Mesodermal cell (in vitro differentiated cells): ENCODE measurements around the gene NUP133.
"Not testable (repeated sequence)": the region's sequence is repeated elsewhere in the genome, so short reads cannot be mapped to it uniquely, and the experiment has no call there.

Experiments
- H3K27ac ChIP-seq: 2 replicates; pipeline ENCODE4 v1.7.0; 2013; ENCODE audit warnings: mild to moderate bottlenecking, low read depth, low read length, moderate library complexity; ENCODE audit not compliant: severe bottlenecking
- H3K36me3 ChIP-seq: 2 replicates; pipeline ENCODE4 v1.7.1; 2013; ENCODE audit warnings: mild to moderate bottlenecking, low read length, moderate library complexity; ENCODE audit not compliant: control insufficient read depth, insufficient read depth
- H3K4me1 ChIP-seq: one replicate; pipeline ENCODE4 v1.7.1; 2013; ENCODE audit warnings: mild to moderate bottlenecking, low read length; ENCODE audit not compliant: insufficient read depth, control insufficient read depth, poor library complexity, severe bottlenecking
- H3K4me3 ChIP-seq: 2 replicates; pipeline ENCODE4 v1.7.0; 2013; ENCODE audit warnings: low read length, control low read depth, mild to moderate bottlenecking; ENCODE audit not compliant: insufficient read depth, poor library complexity, severe bottlenecking; ENCODE audit errors: extremely low read depth
- H3K9me3 ChIP-seq: 2 replicates; pipeline ENCODE4 v1.7.1; 2013; ENCODE audit warnings: mild to moderate bottlenecking, low read length, moderate library complexity; ENCODE audit not compliant: control insufficient read depth
- WGBS, 2 experiments: methylation state at CpG; one replicate each; pipeline ENCODE4 v1.1.5; 2013; ENCODE audit warnings: missing lambda C conversion rate in 2 of 2; ENCODE audit not compliant: insufficient coverage in 2 of 2; 5-methylcytosine and 5-hydroxymethylcytosine counted together

NUP133 gene

GRCh38 chr1:229406798-229407197, 101.3 kb downstream of the NUP133 start:
- H3K4me1 ChIP-seq: peaks cover 45% of the 10 kb centered on the region
- no peaks in the 10 kb centered on the region for H3K36me3 ChIP-seq
- peak overlapping the region; percentile 3 for H3K4me3 ChIP-seq
- no peak overlapping the region for H3K27ac ChIP-seq
- H3K9me3 ChIP-seq: no peaks in the 10 kb centered on the region
- WGBS, 2 experiments: 2 to 5% methylated on average over 6 to 10 of the region's 10 CpGs

GRCh38 chr1:229403573-229403972, 104.6 kb downstream of the NUP133 start:
- 87 to 91% methylated on average over 3 to 4 of the region's 8 CpGs for WGBS, 2 experiments
- no peak overlapping the region for H3K27ac ChIP-seq
- H3K4me3 ChIP-seq: no peak overlapping the region
- peaks cover 14% of the 10 kb centered on the region for H3K4me1 ChIP-seq
- H3K9me3 ChIP-seq: no peaks in the 10 kb centered on the region
- H3K36me3 ChIP-seq: no peaks in the 10 kb centered on the region

- 71 to 79% methylated on average over 6 of the region's 6 CpGs for whole genome bisulfite sequencing, 2 experiments
- H3K4me1 ChIP-seq: peaks cover 14% of the 10 kb centered on the region
- H3K36me3 ChIP-seq: no peaks in the 10 kb centered on the region
- no peaks in the 10 kb centered on the region for H3K9me3 ChIP-seq
- no peak overlapping the region for H3K4me3 ChIP-seq
- no peak overlapping the region for H3K27ac ChIP-seq
Measured at GRCh38 chr1:229402993-229403392, 105.1 kb downstream of the NUP133 start.

GRCh38 chr1:229402329-229402728, 105.8 kb downstream of the NUP133 start:
- not testable (repeated sequence) for H3K36me3 ChIP-seq, H3K9me3 ChIP-seq, H3K27ac ChIP-seq, H3K4me3 ChIP-seq
- H3K4me1 ChIP-seq: peaks cover 12% of the 10 kb centered on the region
- WGBS, 2 experiments: 79 to 92% methylated on average over 2 of the region's 4 CpGs

GRCh38 chr1:229397762-229398161, 110.4 kb downstream of the NUP133 start:
- Histone ChIP-seq H3K9me3 (no peaks in the 10 kb centered on the region), H3K4me1 (peaks cover 5% of the 10 kb centered on the region), H3K36me3 (no peaks in the 10 kb centered on the region), H3K27ac (no peak overlapping the region), H3K4me3 (no peak overlapping the region)
- 60% methylated on average over 1 of the region's 5 CpGs; no CpG with 5 or more reads in 1 of the 2 experiments for WGBS, 2 experiments

- Histone ChIP-seq H3K4me3 (no peak overlapping the region), H3K27ac (no peak overlapping the region), H3K9me3 (no peaks in the 10 kb centered on the region), H3K4me1 (peaks cover 5% of the 10 kb centered on the region), H3K36me3 (no peaks in the 10 kb centered on the region)
- 65 to 69% methylated on average over 9 to 10 of the region's 11 CpGs for WGBS, 2 experiments
Measured at GRCh38 chr1:229396585-229397206, 111.4 kb downstream of the NUP133 start.

GRCh38 chr1:229394517-229394916, 113.6 kb downstream of the NUP133 start:
- not testable (repeated sequence) for H3K36me3 ChIP-seq, H3K4me1 ChIP-seq, H3K9me3 ChIP-seq, H3K27ac ChIP-seq, H3K4me3 ChIP-seq
- 89 to 100% methylated on average over 1 to 3 of the region's 5 CpGs for WGBS, 2 experiments

- Histone ChIP-seq H3K4me1 (peaks cover 3% of the 10 kb centered on the region), H3K27ac (no peak overlapping the region), H3K4me3 (no peak overlapping the region), H3K9me3 (no peaks in the 10 kb centered on the region), H3K36me3 (no peaks in the 10 kb centered on the region)
- 97 to 100% methylated on average over 2 to 3 of the region's 4 CpGs for WGBS, 2 experiments
Measured at GRCh38 chr1:229392936-229393335, 115.2 kb downstream of the NUP133 start.
